Stomach (tissue), 4 donors: ENCODE data around the gene ZNF845.

Source experiments
- POLR2A ChIP-seq, 4 donors: fragments of 450-650 bp; IDR thresholded peaks; one replicate each; pipeline ENCODE4 v1.6.1; 2016; ENCODE audit warnings: antibody characterized with exemption in 4 of 4, control low read depth in 2 of 4, mild to moderate bottlenecking in 1 of 4, moderate library complexity in 1 of 4
- TF ChIP-seq, protein P1 (sequence below), 7 experiments: fragments of 450-650 bp in 4 of 7; fragments of 200-600 bp in 3 of 7; sonication (generic) in 3 of 7; IDR thresholded peaks; one replicate each; pipeline ENCODE4 v1.5.1; 2016 to 2019; ENCODE audit warnings: antibody characterized with exemption in 7 of 7, control low read depth in 2 of 7, mild to moderate bottlenecking in 1 of 7

DNA sequence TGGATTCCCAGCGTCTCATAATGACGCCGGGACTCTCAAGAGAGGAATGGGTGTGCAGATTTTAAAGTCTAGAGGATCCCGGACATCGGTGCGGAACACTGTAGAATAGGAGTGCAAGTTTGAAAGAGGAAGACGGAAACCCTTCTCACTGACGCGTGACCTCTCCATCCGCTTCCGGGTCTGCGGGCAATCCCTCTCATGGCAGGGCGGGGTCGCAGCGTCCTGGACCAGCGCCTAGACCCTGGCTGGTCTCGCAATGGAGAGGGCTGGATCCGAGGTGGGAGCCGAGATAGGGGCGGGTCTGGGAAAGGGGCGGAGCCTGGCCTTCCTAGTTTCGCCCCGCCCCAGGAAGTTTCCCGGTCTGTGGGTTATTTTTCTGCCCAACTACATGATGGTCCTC, 4.6 kb upstream of the ZNF845 start:
- TF ChIP-seq, protein P1, sequence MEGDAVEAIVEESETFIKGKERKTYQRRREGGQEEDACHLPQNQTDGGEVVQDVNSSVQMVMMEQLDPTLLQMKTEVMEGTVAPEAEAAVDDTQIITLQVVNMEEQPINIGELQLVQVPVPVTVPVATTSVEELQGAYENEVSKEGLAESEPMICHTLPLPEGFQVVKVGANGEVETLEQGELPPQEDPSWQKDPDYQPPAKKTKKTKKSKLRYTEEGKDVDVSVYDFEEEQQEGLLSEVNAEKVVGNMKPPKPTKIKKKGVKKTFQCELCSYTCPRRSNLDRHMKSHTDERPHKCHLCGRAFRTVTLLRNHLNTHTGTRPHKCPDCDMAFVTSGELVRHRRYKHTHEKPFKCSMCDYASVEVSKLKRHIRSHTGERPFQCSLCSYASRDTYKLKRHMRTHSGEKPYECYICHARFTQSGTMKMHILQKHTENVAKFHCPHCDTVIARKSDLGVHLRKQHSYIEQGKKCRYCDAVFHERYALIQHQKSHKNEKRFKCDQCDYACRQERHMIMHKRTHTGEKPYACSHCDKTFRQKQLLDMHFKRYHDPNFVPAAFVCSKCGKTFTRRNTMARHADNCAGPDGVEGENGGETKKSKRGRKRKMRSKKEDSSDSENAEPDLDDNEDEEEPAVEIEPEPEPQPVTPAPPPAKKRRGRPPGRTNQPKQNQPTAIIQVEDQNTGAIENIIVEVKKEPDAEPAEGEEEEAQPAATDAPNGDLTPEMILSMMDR (IDR thresholded peaks at IDR 0.05): no peak
- TF ChIP-seq POLR2A (IDR thresholded peaks at IDR 0.05): no peak
